ENCODE results near the gene ATP6V0A1.
"Not testable (repeated sequence)": the region's sequence is repeated elsewhere in the genome, so short reads cannot be mapped to it uniquely, and the experiment has no call there.

Gene ATP6V0A1

GRCh38 chr17:42467889-42468288 is 9.2 kb downstream of the ATP6V0A1 start:
- no peak overlapping the region for H3K27ac ChIP-seq
- H3K4me3 ChIP-seq = no peak overlapping the region

DNA sequence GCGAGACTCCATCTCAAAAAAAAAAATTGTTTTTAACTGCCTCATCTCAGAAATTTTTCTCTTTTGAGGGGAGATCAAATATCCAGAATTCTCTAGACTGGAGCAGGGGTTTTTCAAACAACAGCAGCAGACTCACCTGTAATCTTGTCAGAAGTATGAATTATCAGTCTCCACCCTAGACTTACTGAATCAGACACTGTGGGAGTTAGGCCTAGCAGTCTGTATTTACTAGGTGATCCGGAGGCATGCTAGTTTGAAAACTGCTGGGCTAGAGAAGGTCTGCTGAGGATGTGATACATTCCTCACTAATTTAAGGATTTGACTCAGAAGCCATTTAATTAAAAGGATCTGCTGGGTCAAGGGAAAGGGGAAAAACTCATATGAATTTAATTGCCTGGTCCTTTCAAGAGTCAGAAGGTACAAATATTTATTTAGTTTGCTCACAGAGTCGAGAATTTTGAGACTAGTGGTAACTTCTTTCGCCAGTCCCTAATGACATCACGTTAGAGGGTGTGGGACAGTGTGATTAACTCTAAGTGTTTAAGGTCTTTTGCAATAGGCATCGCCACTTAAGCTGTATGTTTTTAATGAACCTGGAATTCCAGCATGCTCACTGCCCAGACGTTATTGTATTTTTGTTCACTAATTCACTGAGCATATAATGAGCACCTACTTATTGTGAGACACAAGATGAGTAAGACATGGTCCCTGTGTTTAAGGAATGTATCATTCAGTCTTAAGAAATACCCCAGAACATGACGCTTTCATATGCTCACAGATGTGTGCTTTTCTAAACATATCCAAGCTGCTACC is 14.2 kb downstream of the ATP6V0A1 start:
- Histone ChIP-seq H3K27ac (peak overlapping the region in 12 of 21 experiments; percentile 7 to 68 (median 40)), H3K4me3 (no peak overlapping the region)

DNA sequence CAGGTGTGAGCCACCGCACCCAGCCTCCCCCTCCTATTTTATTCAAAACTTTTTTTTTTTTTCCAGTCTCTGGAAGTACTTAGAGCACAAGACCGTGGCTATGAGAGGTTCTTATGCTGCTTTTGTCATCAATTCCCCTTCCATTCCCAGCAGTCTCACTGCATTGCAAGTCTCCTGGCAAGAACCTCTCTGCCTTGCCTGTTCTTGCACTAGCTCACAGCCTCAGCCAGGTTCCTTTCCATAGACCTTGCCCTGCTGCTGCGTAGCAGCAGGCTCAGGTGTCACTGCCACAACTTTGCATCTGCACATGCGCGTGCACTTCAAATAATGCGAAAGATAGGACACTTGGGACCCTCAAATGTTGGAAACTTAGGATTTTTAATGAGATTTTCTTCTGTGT is 15.6 kb downstream of the ATP6V0A1 start:
- H3K27ac ChIP-seq = peak overlapping the region in 2 of 21 experiments; percentile 42
- no peak overlapping the region for H3K4me3 ChIP-seq

DNA sequence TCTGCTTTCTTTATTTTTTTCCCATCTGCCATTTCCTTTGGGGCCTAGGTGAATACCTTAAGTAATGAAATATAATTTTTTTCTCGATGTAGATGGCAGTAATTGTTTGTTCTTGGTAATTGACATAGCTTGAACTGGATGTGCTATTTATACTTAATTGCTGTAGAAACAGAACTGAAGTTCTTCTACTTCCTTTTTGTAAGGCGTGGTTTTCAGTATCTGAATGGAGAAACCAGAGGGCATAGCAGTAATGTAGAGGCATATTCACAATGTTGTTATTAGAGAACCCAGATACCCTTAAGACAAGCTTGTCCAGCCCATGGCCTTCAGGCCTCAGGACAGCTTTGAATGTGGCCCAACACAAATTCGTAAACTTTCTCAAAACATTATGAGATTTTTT is 16.4 kb downstream of the ATP6V0A1 start:
- Histone ChIP-seq H3K4me3 (no peak overlapping the region), H3K27ac (peak overlapping the region in 3 of 21 experiments; percentile 14 to 35 (median 21))

DNA sequence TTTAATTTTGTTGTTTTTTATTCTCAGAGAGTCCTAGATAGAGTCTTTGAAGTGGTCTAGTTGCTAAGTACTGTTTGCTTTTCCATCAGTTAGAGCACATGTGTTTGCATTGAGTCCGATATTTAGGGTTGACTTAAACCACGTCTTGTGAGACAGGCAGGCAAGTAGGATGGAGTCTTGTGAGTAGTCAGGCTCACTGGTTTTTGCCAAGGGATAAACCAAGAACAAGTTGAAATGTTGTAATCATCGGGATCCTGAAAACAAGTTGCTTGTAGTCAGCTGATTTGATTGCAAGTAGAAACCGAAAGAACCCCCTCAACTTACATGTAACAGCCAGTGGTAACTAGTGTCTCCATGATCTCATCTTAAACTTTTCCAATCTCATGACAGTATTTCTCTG is 17.2 kb downstream of the ATP6V0A1 start:
- Histone ChIP-seq H3K27ac (peak overlapping the region in 5 of 21 experiments; percentile 14 to 45 (median 31)), H3K4me3 (no peak overlapping the region)

DNA sequence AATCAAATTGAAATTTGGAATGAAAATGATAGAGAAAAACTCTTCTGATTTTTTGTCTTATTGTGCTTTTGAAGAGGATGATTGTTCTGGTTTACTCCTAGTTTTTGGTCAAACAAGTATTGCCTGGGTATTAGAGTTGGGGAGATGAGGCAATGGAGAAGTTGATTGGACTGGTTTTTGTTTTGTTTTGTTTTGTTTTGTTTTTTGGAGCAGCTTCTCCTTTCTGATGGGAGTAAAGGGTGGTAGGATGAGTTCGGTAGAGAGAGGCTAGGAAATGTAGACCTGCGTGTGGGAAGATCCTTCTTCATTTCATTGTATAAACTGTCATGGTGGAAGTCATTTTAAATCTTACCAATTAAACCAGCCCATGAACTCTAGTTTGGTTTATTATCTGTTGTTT is 17.7 kb downstream of the ATP6V0A1 start:
- peak overlapping the region in 6 of 21 experiments; percentile 9 to 56 (median 21) for H3K27ac ChIP-seq

DNA sequence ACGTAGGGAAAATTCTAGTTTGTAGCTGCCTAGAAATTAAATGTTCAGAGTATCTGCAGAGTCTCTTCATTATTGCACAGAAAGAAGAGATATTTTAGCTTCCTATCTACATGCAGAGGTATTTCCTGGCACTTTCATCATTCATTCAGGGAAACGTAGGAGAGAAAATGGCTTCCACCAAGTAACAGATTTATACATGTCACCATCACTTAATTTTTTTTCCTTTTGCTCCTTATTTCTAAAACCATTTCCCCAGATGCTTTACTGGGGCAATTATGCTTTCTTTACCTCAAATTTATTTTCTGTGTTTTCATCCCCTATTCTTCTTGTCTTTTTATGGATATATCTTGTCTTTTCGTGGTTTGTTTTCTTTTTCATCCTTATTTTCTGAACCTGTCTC is 18.5 kb downstream of the ATP6V0A1 start:
- peak overlapping the region in 1 of 21 experiments; percentile 56 for H3K27ac ChIP-seq
- H3K4me3 ChIP-seq = no peak overlapping the region

More for the DNA sequence above, 17.7 kb downstream of the ATP6V0A1 start:
- H3K4me3 ChIP-seq = no peak overlapping the region

GRCh38 chr17:42477824-42478223 is 19.1 kb downstream of the ATP6V0A1 start:
- H3K4me3 ChIP-seq, H3K27ac ChIP-seq: not testable (repeated sequence)

GRCh38 chr17:42484304-42484703 is 25.6 kb downstream of the ATP6V0A1 start:
- Histone ChIP-seq H3K4me3 (no peak overlapping the region), H3K27ac (no peak overlapping the region)

GRCh38 chr17:42485680-42486079 is 27.0 kb downstream of the ATP6V0A1 start:
- Histone ChIP-seq H3K27ac (no peak overlapping the region), H3K4me3 (no peak overlapping the region)

DNA sequence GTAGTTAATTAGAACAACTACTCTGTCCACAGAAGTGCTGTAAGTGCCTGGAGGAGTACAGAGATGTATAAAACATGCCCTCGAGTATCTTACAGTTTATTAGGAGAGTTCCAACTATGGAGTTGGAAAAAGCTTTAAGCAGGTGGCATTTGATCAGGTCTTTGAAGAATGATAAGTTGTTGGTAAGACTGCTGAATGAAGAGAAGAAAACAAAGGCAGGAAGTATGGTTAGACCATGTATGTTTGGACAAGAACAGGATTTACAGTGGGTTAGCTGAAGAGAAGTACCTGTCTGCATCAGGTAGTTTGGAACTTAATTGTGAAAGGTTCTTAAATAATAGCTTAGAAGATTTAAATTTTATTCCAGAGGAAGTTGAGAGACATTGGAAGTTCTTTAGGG is 29.4 kb downstream of the ATP6V0A1 start:
- Histone ChIP-seq H3K4me3 (no peak overlapping the region), H3K27ac (no peak overlapping the region)

GRCh38 chr17:42493319-42493718 is 34.6 kb downstream of the ATP6V0A1 start:
- H3K4me3 ChIP-seq = no peak overlapping the region
- H3K27ac ChIP-seq = no peak overlapping the region

DNA sequence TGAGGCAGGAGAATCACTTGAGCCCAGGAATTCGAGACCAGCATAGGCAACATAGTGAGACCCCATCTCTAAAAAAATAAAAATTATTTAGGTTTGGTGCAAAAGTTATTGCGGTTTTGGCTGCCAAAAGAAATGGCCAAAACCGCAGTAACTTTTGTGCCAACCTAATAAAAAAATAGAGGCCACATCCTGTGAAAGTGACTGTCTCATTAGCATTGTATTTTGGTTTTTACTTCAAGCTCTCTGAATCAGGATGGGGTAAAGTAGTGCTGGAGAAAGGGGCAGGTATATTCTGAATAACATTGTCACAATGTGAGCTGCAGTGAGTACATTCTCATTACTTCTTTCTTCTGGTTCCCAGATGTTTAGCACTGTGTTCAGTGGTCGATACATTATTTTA is 36.0 kb downstream of the ATP6V0A1 start:
- H3K27ac ChIP-seq = no peak overlapping the region

GRCh38 chr17:42498828-42499227 is 40.1 kb downstream of the ATP6V0A1 start:
- no peak overlapping the region for H3K27ac ChIP-seq
- H3K4me3 ChIP-seq = no peak overlapping the region

More for the DNA sequence above, 36.0 kb downstream of the ATP6V0A1 start:
- H3K4me3 ChIP-seq = no peak overlapping the region

GRCh38 chr17:42502091-42502490 is 43.4 kb downstream of the ATP6V0A1 start:
- no peak overlapping the region for H3K27ac ChIP-seq
- H3K4me3 ChIP-seq = no peak overlapping the region

DNA sequence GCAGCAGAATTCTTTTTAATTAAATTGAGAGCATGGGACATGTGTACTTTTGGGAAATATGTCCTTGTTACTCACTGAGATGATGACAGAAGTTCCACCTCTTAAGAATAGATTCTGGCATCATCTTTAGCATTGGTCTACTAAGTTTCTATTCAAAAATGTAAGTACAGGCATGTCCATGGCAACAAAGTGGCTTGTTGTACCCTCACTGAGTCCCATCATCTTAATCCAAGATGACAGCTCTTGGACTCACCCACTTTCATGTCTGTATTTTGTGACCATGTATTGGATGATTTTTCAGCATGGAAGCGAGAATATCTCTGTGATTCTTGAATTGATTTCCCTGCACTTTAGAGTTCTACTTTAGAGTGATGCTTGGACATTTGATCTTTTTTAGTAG is 44.2 kb downstream of the ATP6V0A1 start:
- Histone ChIP-seq H3K27ac (no peak overlapping the region), H3K4me3 (no peak overlapping the region)

DNA sequence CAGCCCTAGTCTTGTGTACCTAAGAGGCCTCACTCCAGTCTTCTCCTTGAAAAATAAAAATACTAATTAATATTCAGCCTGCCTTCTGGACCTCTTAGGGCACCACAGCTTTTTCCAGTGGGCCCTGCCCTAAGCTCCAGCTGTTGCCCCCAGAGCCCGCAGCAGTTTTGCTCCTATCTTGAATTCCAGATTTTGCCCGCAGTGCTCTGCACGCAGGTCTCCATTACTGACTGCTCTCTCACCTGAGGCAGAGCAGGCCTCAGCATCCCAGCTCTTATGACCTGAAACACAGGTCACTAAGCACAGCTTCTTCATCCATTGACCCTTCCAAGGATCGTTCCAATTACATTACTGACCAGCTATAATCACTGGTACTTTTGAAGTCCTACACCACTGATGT is 49.0 kb downstream of the ATP6V0A1 start:
- H3K27ac ChIP-seq = peak overlapping the region in 2 of 21 experiments; percentile 10 to 21
- no peak overlapping the region for H3K4me3 ChIP-seq

GRCh38 chr17:42508426-42509165 is 49.9 kb downstream of the ATP6V0A1 start:
- Histone ChIP-seq H3K27ac (peak overlapping the region in 6 of 21 experiments; percentile 0 to 52 (median 19)), H3K4me3 (no peak overlapping the region)

DNA sequence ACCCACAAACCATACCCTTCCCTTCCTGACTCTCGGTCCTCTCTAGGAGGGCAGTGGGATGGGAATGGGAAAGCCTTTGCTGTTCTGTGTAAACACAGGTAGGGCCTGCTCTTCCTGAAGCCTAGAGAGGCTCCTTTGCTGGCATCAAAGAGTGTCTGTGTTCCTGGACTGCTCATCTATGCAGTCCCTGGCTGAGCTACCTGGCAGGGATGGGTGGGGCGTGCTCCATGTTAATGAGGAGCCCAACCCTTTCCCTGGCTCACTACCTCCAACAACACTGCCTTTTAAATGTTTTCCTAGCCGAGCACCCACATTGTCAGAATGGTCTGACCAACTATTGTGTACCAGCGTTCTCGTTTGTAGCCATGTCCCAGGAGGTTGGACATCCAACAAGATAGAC is 50.7 kb downstream of the ATP6V0A1 start:
- peak overlapping the region in 5 of 21 experiments; percentile 5 to 22 (median 11) for H3K27ac ChIP-seq
- H3K4me3 ChIP-seq = no peak overlapping the region

DNA sequence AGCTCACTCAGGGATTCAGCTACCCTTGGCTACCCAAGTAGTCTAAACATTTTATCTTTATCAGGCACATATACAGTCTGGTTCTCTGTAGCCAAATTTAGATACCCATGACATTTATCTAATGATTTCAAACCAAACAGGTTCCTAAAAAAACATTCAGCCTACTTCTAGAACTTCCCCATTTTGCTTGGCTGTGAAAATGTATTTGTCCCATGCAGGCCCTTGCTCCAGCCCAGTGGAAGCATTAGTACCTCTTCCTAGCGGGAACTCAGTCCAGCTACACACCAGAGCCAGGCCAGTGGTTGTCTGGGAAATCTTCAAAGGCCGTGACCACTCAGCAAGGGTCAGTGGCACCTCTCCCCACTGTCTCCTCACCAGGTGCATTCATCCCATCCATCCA is 51.2 kb downstream of the ATP6V0A1 start:
- peak overlapping the region in 2 of 21 experiments; percentile 5 to 6 for H3K27ac ChIP-seq
- H3K4me3 ChIP-seq = no peak overlapping the region

- Histone ChIP-seq H3K27ac (peak overlapping the region in 11 of 21 experiments; percentile 4 to 72 (median 38)), H3K4me3 (no peak overlapping the region)
Measured at GRCh38 chr17:42512246-42512645, 53.6 kb downstream of the ATP6V0A1 start.
